Smooth muscle cell (in vitro differentiated cells): ENCODE measurements around the gene PCDHB13. TPM values are rescaled to one million over a fixed set of nuclear protein-coding genes. Genes with fewer than 3 reads are reported as not detected.
"Not testable (repeated sequence)": the region's sequence is repeated elsewhere in the genome, so short reads cannot be mapped to it uniquely, and the experiment has no call there.

Experiments
- DNase-seq: peaks from one replicate; lab custom pipeline; 2025; ENCODE audit not compliant: unreplicated experiment; lab: John Stamatoyannopoulos, UW
- H2AFZ ChIP-seq: fragments of 200-600 bp; sonication (generic); 2 replicates; pipeline ENCODE4 v1.6.0; 2016; ENCODE audit warnings: antibody characterized with exemption, low read depth, mild to moderate bottlenecking
- H3F3A ChIP-seq: fragments of 200-600 bp; sonication (generic); 2 replicates; pipeline ENCODE4 v1.6.0; 2017; ENCODE audit warnings: antibody characterized with exemption, low read depth
- H3K27ac ChIP-seq: fragments of 200-600 bp; sonication (generic); 2 replicates; pipeline ENCODE4 v1.5.1; 2016; ENCODE audit warnings: low read depth, mild to moderate bottlenecking
- H3K27me3 ChIP-seq: fragments of 200-600 bp; sonication (generic); 2 replicates; pipeline ENCODE4 v1.6.1; 2016; ENCODE audit warnings: low read depth, mild to moderate bottlenecking
- H3K36me3 ChIP-seq: fragments of 200-600 bp; sonication (generic); 2 replicates; pipeline ENCODE4 v1.5.1; 2016; ENCODE audit warnings: low read depth
- H3K4me1 ChIP-seq: fragments of 200-600 bp; sonication (generic); 2 replicates; pipeline ENCODE4 v1.5.1; 2016; ENCODE audit warnings: low read depth
- H3K4me2 ChIP-seq: fragments of 200-600 bp; sonication (generic); 2 replicates; pipeline ENCODE4 v1.6.0; 2016; ENCODE audit warnings: mild to moderate bottlenecking
- H3K4me3 ChIP-seq: fragments of 200-600 bp; sonication (generic); 2 replicates; pipeline ENCODE4 v1.5.1; 2016; ENCODE audit warnings: mild to moderate bottlenecking
- H3K79me2 ChIP-seq: fragments of 200-600 bp; sonication (generic); 2 replicates; pipeline ENCODE4 v1.6.0; 2016; ENCODE audit warnings: low read depth, mild to moderate bottlenecking
- H3K9ac ChIP-seq: fragments of 200-600 bp; sonication (generic); 2 replicates; pipeline ENCODE4 v1.6.0; 2016; ENCODE audit warnings: low read depth
- H3K9me3 ChIP-seq: fragments of 200-600 bp; sonication (generic); replicated peaks from 2 replicates; pipeline ENCODE4 v1.5.1; 2016; ENCODE audit warnings: low read depth
- H4K20me1 ChIP-seq: fragments of 200-600 bp; sonication (generic); 2 replicates; pipeline ENCODE4 v1.6.0; 2016; ENCODE audit warnings: low read depth
- CTCF ChIP-seq: fragments of 200-600 bp; sonication (generic); IDR thresholded peaks from 2 replicates; pipeline ENCODE4 v1.5.1; 2017; ENCODE audit warnings: borderline replicate concordance, mild to moderate bottlenecking, antibody characterized with exemption; ENCODE audit not compliant: insufficient read depth, poor library complexity, severe bottlenecking
- WGBS: methylation state at CpG from one replicate; pipeline ENCODE4 v1.1.7; 2016; ENCODE audit warnings: low lambda C conversion rate; 5-methylcytosine and 5-hydroxymethylcytosine counted together
- polyA plus RNA-seq: library from polyadenylated mRNA; unstranded; fragments of >200 nt; fragmentation: Nextera tagmentation; extraction: Ambion mirVana; gene quantifications from 2 replicates; pipeline ENCODE4 v1.2.1, GENCODE V29; 2016
- total RNA-seq: library from RNA; depleted of rRNA; stranded (reverse); fragments of >200 nt; gene quantifications from 2 replicates; pipeline ENCODE4 v1.2.3, GENCODE V29; 2014

The PCDHB13 gene
- total and polyA plus RNA-seq, 2 experiments from 2014 or later = 2.6 to 4.4 TPM

GRCh38 chr5:141179371-141179770 is 34.3 kb upstream of the PCDHB13 start:
- H3K9ac ChIP-seq, H3K4me1 ChIP-seq, H3K4me3 ChIP-seq, H3K79me2 ChIP-seq, H3K9me3 ChIP-seq, H3K27me3 ChIP-seq, H3K4me2 ChIP-seq, H2AFZ ChIP-seq, H3K27ac ChIP-seq, H3K36me3 ChIP-seq, DNase-seq, H3F3A ChIP-seq, H4K20me1 ChIP-seq: not testable (repeated sequence)
- WGBS = 97% methylated on average over 34 of the region's 39 CpGs

DNA sequence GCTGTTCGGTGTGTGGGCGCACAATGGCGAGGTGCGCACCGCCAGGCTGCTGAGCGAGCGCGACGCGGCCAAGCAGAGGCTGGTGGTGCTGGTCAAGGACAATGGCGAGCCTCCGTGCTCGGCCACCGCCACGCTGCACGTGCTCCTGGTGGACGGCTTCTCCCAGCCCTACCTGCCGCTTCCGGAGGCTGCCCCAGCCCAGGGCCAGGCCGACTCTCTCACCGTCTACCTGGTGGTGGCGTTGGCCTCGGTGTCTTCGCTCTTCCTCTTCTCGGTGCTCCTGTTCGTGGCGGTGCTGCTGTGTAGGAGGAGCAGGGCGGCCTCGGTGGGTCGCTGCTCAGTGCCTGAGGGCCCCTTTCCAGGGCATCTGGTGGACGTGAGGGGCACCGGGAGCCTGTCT is 33.8 kb upstream of the PCDHB13 start:
- H3K27me3 ChIP-seq, H3K9me3 ChIP-seq, DNase-seq, H3K36me3 ChIP-seq, H3K79me2 ChIP-seq, H3K4me3 ChIP-seq, H3K4me2 ChIP-seq, H3K27ac ChIP-seq, H4K20me1 ChIP-seq, H3K4me1 ChIP-seq, H3K9ac ChIP-seq, H3F3A ChIP-seq, H2AFZ ChIP-seq: not testable (repeated sequence)
- WGBS = 94% methylated on average over 27 of the region's 32 CpGs

- Histone ChIP-seq H3K4me2 (no peak overlapping the region), H3K36me3 (no peaks in the 10 kb centered on the region), H3F3A (no peaks in the 10 kb centered on the region), H3K27me3 (no peaks in the 10 kb centered on the region), H3K4me1 (no peaks in the 10 kb centered on the region), H3K4me3 (no peak overlapping the region), H4K20me1 (no peaks in the 10 kb centered on the region), H3K27ac (no peak overlapping the region), H3K9ac (no peak overlapping the region), H3K9me3 (no peaks in the 10 kb centered on the region), H3K79me2 (no peaks in the 10 kb centered on the region), H2AFZ (no peak overlapping the region)
- DNase-seq = no peak
- WGBS = 82% methylated on average over 1 of the region's 1 CpG
- TF ChIP-seq CTCF = no peak
Measured at GRCh38 chr5:141180313-141180712, 33.4 kb upstream of the PCDHB13 start.

DNA sequence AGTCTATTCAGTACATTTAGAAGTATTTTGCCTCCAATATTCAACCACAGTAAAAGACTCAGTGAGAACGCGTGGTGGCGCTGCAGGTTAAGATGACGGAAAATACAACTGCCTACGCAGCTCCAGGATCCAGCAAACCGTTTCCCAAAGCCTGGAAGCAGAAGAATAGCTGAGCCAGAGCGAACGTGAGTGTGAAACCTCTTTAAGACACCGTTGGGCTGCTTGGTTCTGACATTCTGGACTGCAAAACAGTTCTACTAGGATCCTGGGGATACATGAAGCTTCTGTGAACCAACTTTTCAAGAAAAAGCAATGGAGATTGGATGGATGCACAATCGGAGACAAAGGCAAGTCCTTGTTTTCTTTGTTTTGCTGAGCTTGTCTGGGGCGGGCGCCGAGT is 31.5 kb upstream of the PCDHB13 start, which contains the start of gene PCDHB16:
TSS of gene PCDHB16 (plus strand) at position 140 of the 400 bp plus-strand sequence. CDS start at position 313, 173 bp downstream.
- peak within 1 kb of the TSS; percentile 10 for H3K9ac ChIP-seq
- TF ChIP-seq CTCF = peak; percentile 43
- peak within 1 kb of the TSS; percentile 65 for H3K4me2 ChIP-seq

DNA sequence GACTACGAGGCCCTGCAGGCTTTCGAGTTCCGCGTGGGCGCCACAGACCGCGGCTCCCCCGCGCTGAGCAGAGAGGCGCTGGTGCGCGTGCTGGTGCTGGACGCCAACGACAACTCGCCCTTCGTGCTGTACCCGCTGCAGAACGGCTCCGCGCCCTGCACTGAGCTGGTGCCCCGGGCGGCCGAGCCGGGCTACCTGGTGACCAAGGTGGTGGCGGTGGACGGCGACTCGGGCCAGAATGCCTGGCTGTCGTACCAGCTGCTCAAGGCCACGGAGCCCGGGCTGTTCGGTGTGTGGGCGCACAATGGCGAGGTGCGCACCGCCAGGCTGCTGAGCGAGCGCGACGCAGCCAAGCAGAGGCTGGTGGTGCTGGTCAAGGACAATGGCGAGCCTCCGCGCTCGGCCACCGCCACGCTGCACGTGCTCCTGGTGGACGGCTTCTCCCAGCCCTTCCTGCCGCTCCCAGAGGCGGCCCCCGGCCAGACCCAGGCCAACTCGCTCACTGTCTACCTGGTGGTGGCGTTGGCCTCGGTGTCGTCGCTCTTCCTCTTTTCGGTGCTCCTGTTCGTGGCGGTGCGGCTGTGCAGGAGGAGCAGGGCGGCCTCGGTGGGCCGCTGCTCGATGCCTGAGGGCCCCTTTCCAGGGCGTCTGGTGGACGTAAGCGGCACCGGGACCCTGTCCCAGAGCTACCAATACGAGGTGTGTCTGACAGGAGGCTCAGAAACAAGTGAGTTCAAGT is 29.4 kb upstream of the PCDHB13 start:
- not testable (repeated sequence) for H3K36me3 ChIP-seq, H3K79me2 ChIP-seq, H3K4me3 ChIP-seq, H2AFZ ChIP-seq, H3F3A ChIP-seq, H3K9me3 ChIP-seq, H4K20me1 ChIP-seq, DNase-seq, H3K27me3 ChIP-seq, H3K9ac ChIP-seq, H3K27ac ChIP-seq, H3K4me2 ChIP-seq, H3K4me1 ChIP-seq
- 95% methylated on average over 29 of the region's 69 CpGs for WGBS

More for the DNA sequence above, 31.5 kb upstream of the PCDHB13 start, which contains the start of gene PCDHB16:
- WGBS = 33% methylated on average over 13 of the region's 13 CpGs
- peaks cover 8% of the 10 kb centered on the region for H3K9me3 ChIP-seq
- no peaks in the 10 kb centered on the region for H4K20me1 ChIP-seq
- no peaks in the 10 kb centered on the region for H3K27me3 ChIP-seq
- peak within 1 kb of the TSS; percentile 6 for H2AFZ ChIP-seq
- no peaks in the 10 kb centered on the region for H3K36me3 ChIP-seq
- no peaks in the 10 kb centered on the region for H3K79me2 ChIP-seq
- H3K4me3 ChIP-seq = peak within 1 kb of the TSS; percentile 44
- no peaks in the 10 kb centered on the region for H3F3A ChIP-seq
- no peak for DNase-seq
- peak within 1 kb of the TSS; percentile 3 for H3K27ac ChIP-seq
- no peaks in the 10 kb centered on the region for H3K4me1 ChIP-seq
